DND-41 (cell line): Measurements from ENCODE around the gene DTNBP1.

Experiments used
- ATAC-seq: fragments of 200-7000 bp; cut with Tn5 transposase; 3 replicates; pipeline ENCODE4 v1.9.1; 2021; ENCODE audit warnings: low read depth; ENCODE audit not compliant: insufficient read depth
- DNase-seq: peaks from one replicate; pipeline ENCODE4 v3.0.0-alpha.2; 2020
- H2AFZ ChIP-seq: 2 replicates; pipeline ENCODE4 v1.6.0; 2012; ENCODE audit warnings: low read depth, low read length
- H3K27ac ChIP-seq: 2 replicates; pipeline ENCODE4 v1.5.1; 2012; ENCODE audit warnings: low read length, inconsistent platforms
- H3K27me3 ChIP-seq: fragments of 200-600 bp; sonication (generic); 2 replicates; pipeline ENCODE4 v1.6.0; 2012; ENCODE audit warnings: low read length, mild to moderate bottlenecking, inconsistent platforms; ENCODE audit not compliant: insufficient read depth, poor library complexity
- H3K36me3 ChIP-seq: 2 replicates; pipeline ENCODE4 v1.5.1; 2012; ENCODE audit warnings: low read length, inconsistent platforms; ENCODE audit not compliant: insufficient read depth
- H3K4me1 ChIP-seq: 2 replicates; pipeline ENCODE4 v1.5.1; 2012; ENCODE audit warnings: mild to moderate bottlenecking, low read length; ENCODE audit not compliant: insufficient read depth
- H3K4me2 ChIP-seq: 2 replicates; pipeline ENCODE4 v1.6.0; 2012; ENCODE audit warnings: mild to moderate bottlenecking, moderate library complexity, low read length, inconsistent platforms; ENCODE audit not compliant: insufficient read depth
- H3K4me3 ChIP-seq, 2 experiments: fragments of 200-600 bp in 1 of 2; shearing (Covaris generic) in 1 of 2; 2 replicates each; pipeline ENCODE4 v1.5.1; 2012 to 2016; ENCODE audit warnings: inconsistent platforms in 2 of 2, low read length in 2 of 2, mild to moderate bottlenecking in 2 of 2, low read depth in 1 of 2, moderate library complexity in 1 of 2
- H3K79me2 ChIP-seq: 2 replicates; pipeline ENCODE4 v1.6.0; 2012; ENCODE audit warnings: low read length, inconsistent platforms; ENCODE audit not compliant: insufficient read depth
- H3K9ac ChIP-seq: 2 replicates; pipeline ENCODE4 v1.6.0; 2012; ENCODE audit warnings: low read depth, mild to moderate bottlenecking, inconsistent platforms, low read length, moderate library complexity
- H3K9me3 ChIP-seq: 2 replicates; pipeline ENCODE4 v1.5.1; 2012; ENCODE audit warnings: low read length, moderate library complexity, mild to moderate bottlenecking, inconsistent platforms; ENCODE audit not compliant: insufficient read depth, severe bottlenecking
- H4K20me1 ChIP-seq: 2 replicates; pipeline ENCODE4 v1.6.0; 2012; ENCODE audit warnings: low read length; ENCODE audit not compliant: insufficient read depth
- CTCF ChIP-seq: IDR thresholded peaks from 2 replicates; pipeline ENCODE4 v1.5.1; 2012; ENCODE audit warnings: borderline replicate concordance, low read length, moderate library complexity, mild to moderate bottlenecking; ENCODE audit not compliant: poor library complexity, severe bottlenecking; ENCODE audit errors: extremely low read depth
- EZH2 ChIP-seq: IDR thresholded peaks from 3 replicates; pipeline ENCODE4 v1.6.1; 2012; ENCODE audit warnings: borderline replicate concordance, low read depth, mild to moderate bottlenecking, moderate library complexity, low read length, inconsistent platforms; ENCODE audit not compliant: severe bottlenecking

The DTNBP1 gene

GRCh38 chr6:15503346-15503680, 159.5 kb downstream of the DTNBP1 start:
- Histone ChIP-seq H3K9ac (no peak overlapping the region), H3K79me2 (no peaks in the 10 kb centered on the region), H3K36me3 (peaks cover 89% of the 10 kb centered on the region), H3K9me3 (no peaks in the 10 kb centered on the region), H2AFZ (no peak overlapping the region), H4K20me1 (peaks cover 22% of the 10 kb centered on the region; the same call in 1 of the 2 replicates), H3K4me3 (no peak overlapping the region), H3K4me1 (no peaks in the 10 kb centered on the region), H3K4me2 (no peak overlapping the region), H3K27me3 (no peaks in the 10 kb centered on the region), H3K27ac (no peak overlapping the region)
- DNase-seq (no peak), ATAC-seq (no peak)
- TF ChIP-seq EZH2 (no peak), CTCF (no peak)

- no peak for TF ChIP-seq EZH2
- no peak for TF ChIP-seq CTCF
- H3K79me2 ChIP-seq = no peaks in the 10 kb centered on the region
Measured at GRCh38 chr6:15502446-15503345, 160.1 kb downstream of the DTNBP1 start.

GRCh38 chr6:15501826-15502445, 160.9 kb downstream of the DTNBP1 start:
- no peak overlapping the region for H2AFZ ChIP-seq
- no peak overlapping the region for H3K27ac ChIP-seq
- H3K4me2 ChIP-seq = no peak overlapping the region
- ATAC-seq (no peak), DNase-seq (no peak)
- no peaks in the 10 kb centered on the region for H3K9me3 ChIP-seq
- peaks cover 87% of the 10 kb centered on the region for H3K36me3 ChIP-seq
- no peaks in the 10 kb centered on the region for H3K27me3 ChIP-seq
- TF ChIP-seq EZH2 = no peak
- no peak for TF ChIP-seq CTCF
- H3K79me2 ChIP-seq = no peaks in the 10 kb centered on the region
- no peaks in the 10 kb centered on the region for H3K4me1 ChIP-seq
- H4K20me1 ChIP-seq = peaks cover 21% of the 10 kb centered on the region; the same call in 1 of the 2 replicates
- H3K9ac ChIP-seq = no peak overlapping the region
- no peak overlapping the region for H3K4me3 ChIP-seq

More at GRCh38 chr6:15502446-15503345, 160.1 kb downstream of the DTNBP1 start:
- H3K36me3 ChIP-seq = peaks cover 90% of the 10 kb centered on the region
- DNase-seq = no peak
- H3K27ac ChIP-seq = no peak overlapping the region
- peaks cover 24% of the 10 kb centered on the region; the same call in 1 of the 2 replicates for H4K20me1 ChIP-seq
- ATAC-seq = no peak
- H3K27me3 ChIP-seq = no peaks in the 10 kb centered on the region
- H3K4me2 ChIP-seq = no peak overlapping the region
- H2AFZ ChIP-seq = no peak overlapping the region
- H3K9me3 ChIP-seq = no peaks in the 10 kb centered on the region
- H3K4me1 ChIP-seq = no peaks in the 10 kb centered on the region
- H3K9ac ChIP-seq = no peak overlapping the region
- no peak overlapping the region for H3K4me3 ChIP-seq
